ENCODE measurements around the gene PROX2. TPM values are rescaled to one million over a fixed set of nuclear protein-coding genes. Genes with fewer than 3 reads are reported as not detected.

The PROX2 gene
- total and polyA plus RNA-seq, 2 donors (not counting 1 experiment from before 2014, with no cell fraction given) = 0.03 to 0.07 TPM

DNA sequence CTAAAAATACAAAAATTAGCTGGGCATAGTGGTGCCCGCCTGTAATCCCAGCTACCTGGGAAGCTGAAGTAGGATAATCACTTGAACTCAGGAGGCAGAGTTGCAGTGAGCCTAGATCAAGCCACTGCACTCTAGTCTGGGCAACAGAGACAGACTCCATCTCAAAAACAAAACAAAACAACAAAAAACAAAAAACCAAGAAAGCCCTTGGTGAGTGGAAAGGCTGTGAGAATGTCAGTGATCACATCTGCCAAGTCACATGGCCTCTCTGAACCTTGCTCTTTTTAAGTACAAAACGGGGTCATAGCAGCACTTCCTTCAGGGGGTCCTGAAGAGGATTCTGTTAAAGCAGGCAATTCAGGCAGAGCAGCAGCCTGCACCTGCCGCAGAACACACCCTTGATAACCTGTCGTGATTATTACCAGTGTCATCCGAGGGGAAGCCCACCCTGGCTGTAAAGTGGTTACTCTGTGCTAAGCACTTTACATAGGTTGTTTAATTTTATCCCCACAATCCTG, 37.5 kb upstream of the PROX2 start:
- Histone ChIP-seq H3K4me2 (replicated peaks; ENCODE audit: low read depth, low read length, poor library complexity, severe bottlenecking) (no peak overlapping the region), H3K4me1 (ENCODE audit: control insufficient read depth in 2 of 2, insufficient read depth in 2 of 2, low read length in 2 of 2) (no peaks in the 10 kb centered on the region), H3K9me3 (ENCODE audit: control extremely low read depth in 1 of 3, control insufficient read depth in 2 of 3, insufficient read depth in 1 of 3, low read length in 2 of 3) (no peaks in the 10 kb centered on the region), H3K4me3 (ENCODE audit: control extremely low read depth in 1 of 5, extremely low read depth in 1 of 5, insufficient read depth in 1 of 5, low read depth in 2 of 5, low read length in 4 of 5) (no peak overlapping the region), H3K36me3 (replicated peaks in 1 of 2; ENCODE audit: control extremely low read depth in 1 of 2, control insufficient read depth in 1 of 2, extremely low read depth in 1 of 2, insufficient read depth in 2 of 2, low read length in 1 of 2) (no peaks in the 10 kb centered on the region), H2AFZ (ENCODE audit: insufficient read depth, low read depth, low read length, poor library complexity, severe bottlenecking) (no peak overlapping the region), H3K79me2 (ENCODE audit: control insufficient read depth, insufficient read depth, low read length) (no peaks in the 10 kb centered on the region), H3K9ac (ENCODE audit: low read length) (no peak overlapping the region), H4K20me1 (ENCODE audit: control insufficient read depth, insufficient read depth, low read length, poor library complexity, severe bottlenecking) (no peaks in the 10 kb centered on the region), H3K27ac (ENCODE audit: low read length in 2 of 2) (no peak overlapping the region), H3K27me3 (replicated peaks in 1 of 4; ENCODE audit: control extremely low read depth in 1 of 4, control insufficient read depth in 3 of 4, insufficient read depth in 4 of 4, low read length in 3 of 4) (no peaks in the 10 kb centered on the region)
- Mint-ChIP-seq H3K27me3 (no peaks in the 10 kb centered on the region), H3K9me3 (ENCODE audit: insufficient read depth) (no peaks in the 10 kb centered on the region), H3K27ac (no peak overlapping the region), H3K4me1 (no peaks in the 10 kb centered on the region), H3K4me3 (no peak overlapping the region)
- POLR2A ChIA-PET = no interaction called here
- DNase-seq (no peak), ATAC-seq (ENCODE audit: low read depth) (no peak)
- CTCF ChIA-PET = interaction anchor here (0.7 to 25.3 kb wide), 2 partner anchors 47 to 171 kb away, joined by 3 to 926 read pairs; partner anchors contain the start of genes DLST and PROX2
- intact Hi-C loops (cut with micrococcal nuclease) = no loop called here
- TF ChIP-seq, protein P1, sequence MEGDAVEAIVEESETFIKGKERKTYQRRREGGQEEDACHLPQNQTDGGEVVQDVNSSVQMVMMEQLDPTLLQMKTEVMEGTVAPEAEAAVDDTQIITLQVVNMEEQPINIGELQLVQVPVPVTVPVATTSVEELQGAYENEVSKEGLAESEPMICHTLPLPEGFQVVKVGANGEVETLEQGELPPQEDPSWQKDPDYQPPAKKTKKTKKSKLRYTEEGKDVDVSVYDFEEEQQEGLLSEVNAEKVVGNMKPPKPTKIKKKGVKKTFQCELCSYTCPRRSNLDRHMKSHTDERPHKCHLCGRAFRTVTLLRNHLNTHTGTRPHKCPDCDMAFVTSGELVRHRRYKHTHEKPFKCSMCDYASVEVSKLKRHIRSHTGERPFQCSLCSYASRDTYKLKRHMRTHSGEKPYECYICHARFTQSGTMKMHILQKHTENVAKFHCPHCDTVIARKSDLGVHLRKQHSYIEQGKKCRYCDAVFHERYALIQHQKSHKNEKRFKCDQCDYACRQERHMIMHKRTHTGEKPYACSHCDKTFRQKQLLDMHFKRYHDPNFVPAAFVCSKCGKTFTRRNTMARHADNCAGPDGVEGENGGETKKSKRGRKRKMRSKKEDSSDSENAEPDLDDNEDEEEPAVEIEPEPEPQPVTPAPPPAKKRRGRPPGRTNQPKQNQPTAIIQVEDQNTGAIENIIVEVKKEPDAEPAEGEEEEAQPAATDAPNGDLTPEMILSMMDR (IDR thresholded peaks at IDR 0.05) = no peak
- TF ChIP-seq EZH2 (IDR thresholded peaks at IDR 0.05; ENCODE audit: borderline replicate concordance, insufficient read depth, low read depth, low read length, poor library complexity, severe bottlenecking) = no peak
- 61% methylated on average over 3 of the region's 5 CpGs for WGBS (ENCODE audit: insufficient coverage)

DNA sequence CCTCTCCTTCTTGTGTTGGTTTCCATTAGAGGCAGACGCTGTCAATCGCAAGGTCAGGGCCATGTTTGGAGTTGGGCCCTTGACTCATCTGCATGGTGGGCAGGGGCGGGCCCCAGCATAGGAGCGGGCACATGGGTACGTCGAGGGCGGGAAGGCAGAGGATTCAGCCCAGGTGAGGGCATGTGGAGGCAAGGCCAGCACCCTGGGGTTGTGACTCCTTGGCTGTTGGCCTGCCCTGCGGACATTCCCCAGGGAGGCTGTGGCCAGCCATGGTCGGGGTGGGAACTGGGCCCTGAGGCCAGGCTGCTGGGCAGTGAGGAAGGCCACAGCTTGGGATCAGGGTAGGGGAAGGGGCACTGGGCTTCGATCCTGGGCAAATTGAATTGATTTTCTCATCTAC, 36.9 kb upstream of the PROX2 start:
- Histone ChIP-seq H3K4me2 (replicated peaks; ENCODE audit: low read depth, low read length, poor library complexity, severe bottlenecking) (no peak overlapping the region), H3K4me3 (ENCODE audit: control extremely low read depth in 1 of 5, extremely low read depth in 1 of 5, insufficient read depth in 1 of 5, low read depth in 2 of 5, low read length in 4 of 5) (no peak overlapping the region), H3K9me3 (ENCODE audit: control extremely low read depth in 1 of 3, control insufficient read depth in 2 of 3, insufficient read depth in 1 of 3, low read length in 2 of 3) (no peaks in the 10 kb centered on the region), H2AFZ (ENCODE audit: insufficient read depth, low read depth, low read length, poor library complexity, severe bottlenecking) (no peak overlapping the region), H3K4me1 (ENCODE audit: control insufficient read depth in 2 of 2, insufficient read depth in 2 of 2, low read length in 2 of 2) (no peaks in the 10 kb centered on the region), H4K20me1 (ENCODE audit: control insufficient read depth, insufficient read depth, low read length, poor library complexity, severe bottlenecking) (no peaks in the 10 kb centered on the region), H3K9ac (ENCODE audit: low read length) (no peak overlapping the region), H3K36me3 (replicated peaks in 1 of 2; ENCODE audit: control extremely low read depth in 1 of 2, control insufficient read depth in 1 of 2, extremely low read depth in 1 of 2, insufficient read depth in 2 of 2, low read length in 1 of 2) (no peaks in the 10 kb centered on the region), H3K27ac (ENCODE audit: low read length in 2 of 2) (no peak overlapping the region), H3K27me3 (replicated peaks in 1 of 4; ENCODE audit: control extremely low read depth in 1 of 4, control insufficient read depth in 3 of 4, insufficient read depth in 4 of 4, low read length in 3 of 4) (no peaks in the 10 kb centered on the region), H3K79me2 (ENCODE audit: control insufficient read depth, insufficient read depth, low read length) (no peaks in the 10 kb centered on the region)
- Mint-ChIP-seq H3K9me3 (ENCODE audit: insufficient read depth) (no peaks in the 10 kb centered on the region), H3K4me3 (no peak overlapping the region), H3K27ac (no peak overlapping the region), H3K27me3 (no peaks in the 10 kb centered on the region), H3K4me1 (no peaks in the 10 kb centered on the region)
- no peak for TF ChIP-seq EZH2 (IDR thresholded peaks at IDR 0.05; ENCODE audit: borderline replicate concordance, insufficient read depth, low read depth, low read length, poor library complexity, severe bottlenecking)
- TF ChIP-seq, protein P1 (IDR thresholded peaks at IDR 0.05) = no peak
- intact Hi-C loops (cut with micrococcal nuclease) = no loop called here
- WGBS (ENCODE audit: insufficient coverage) = 93% methylated on average over 8 of the region's 10 CpGs
- DNase-seq = no peak
- ChIA-PET CTCF (interaction anchor here (0.7 to 25.3 kb wide), 3 partner anchors 33 to 171 kb away, joined by 3 to 926 read pairs (median 3); partner anchors contain the start of genes DLST and PROX2), POLR2A (no interaction called here)
- no peak for ATAC-seq (ENCODE audit: low read depth)

Measured in B cell (primary cell).